Measurements from ENCODE around the gene XRCC4. TPM values are rescaled to one million over a fixed set of nuclear protein-coding genes. Genes with fewer than 3 reads are reported as not detected.

XRCC4 gene
- total RNA-seq, 2 donors from 2014 or later = 10.6 to 17.3 TPM

- Mint-ChIP-seq H3K27ac (no peak overlapping the region), H3K36me3 (ENCODE audit: low read depth) (no peaks in the 10 kb centered on the region), H3K27me3 (ENCODE audit: insufficient read depth) (no peaks in the 10 kb centered on the region), H3K4me3 (no peak overlapping the region), H3K9me3 (peaks cover 1% of the 10 kb centered on the region), H3K4me1 (peaks cover 3% of the 10 kb centered on the region)
- Histone ChIP-seq H3K27me3 (ENCODE audit: control insufficient read depth, insufficient read depth, low read length, poor library complexity, severe bottlenecking) (no peaks in the 10 kb centered on the region), H3K9me3 (ENCODE audit: control insufficient read depth, low read length) (no peaks in the 10 kb centered on the region), H3K27ac (ENCODE audit: low read depth, low read length) (no peak overlapping the region), H3K4me1 (ENCODE audit: control insufficient read depth, insufficient read depth, low read length) (no peaks in the 10 kb centered on the region), H3K36me3 (ENCODE audit: control insufficient read depth, insufficient read depth, low read length) (no peaks in the 10 kb centered on the region), H3K4me3 (ENCODE audit: low read length) (no peak overlapping the region), H3K9ac (ENCODE audit: extremely low read depth, low read length, poor library complexity, severe bottlenecking) (no peak overlapping the region)
- TF ChIP-seq, protein P1, sequence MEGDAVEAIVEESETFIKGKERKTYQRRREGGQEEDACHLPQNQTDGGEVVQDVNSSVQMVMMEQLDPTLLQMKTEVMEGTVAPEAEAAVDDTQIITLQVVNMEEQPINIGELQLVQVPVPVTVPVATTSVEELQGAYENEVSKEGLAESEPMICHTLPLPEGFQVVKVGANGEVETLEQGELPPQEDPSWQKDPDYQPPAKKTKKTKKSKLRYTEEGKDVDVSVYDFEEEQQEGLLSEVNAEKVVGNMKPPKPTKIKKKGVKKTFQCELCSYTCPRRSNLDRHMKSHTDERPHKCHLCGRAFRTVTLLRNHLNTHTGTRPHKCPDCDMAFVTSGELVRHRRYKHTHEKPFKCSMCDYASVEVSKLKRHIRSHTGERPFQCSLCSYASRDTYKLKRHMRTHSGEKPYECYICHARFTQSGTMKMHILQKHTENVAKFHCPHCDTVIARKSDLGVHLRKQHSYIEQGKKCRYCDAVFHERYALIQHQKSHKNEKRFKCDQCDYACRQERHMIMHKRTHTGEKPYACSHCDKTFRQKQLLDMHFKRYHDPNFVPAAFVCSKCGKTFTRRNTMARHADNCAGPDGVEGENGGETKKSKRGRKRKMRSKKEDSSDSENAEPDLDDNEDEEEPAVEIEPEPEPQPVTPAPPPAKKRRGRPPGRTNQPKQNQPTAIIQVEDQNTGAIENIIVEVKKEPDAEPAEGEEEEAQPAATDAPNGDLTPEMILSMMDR (conservative IDR thresholded peaks at IDR 0.05) = no peak
- no peak for DNase-seq
- WGBS, 2 experiments (ENCODE audit: insufficient coverage in 1 of 2, insufficient read length in 1 of 2) = 92% methylated on average over 1 of the region's 1 CpG; no CpG with 5 or more reads in 1 of the 2 experiments
Measured at GRCh38 chr5:83396662-83397061, 319.3 kb downstream of the XRCC4 start.

GRCh38 chr5:83397658-83398057, 320.3 kb downstream of the XRCC4 start:
- H3K27ac ChIP-seq (ENCODE audit: low read depth, low read length) = no peak overlapping the region
- H3K9ac ChIP-seq (ENCODE audit: extremely low read depth, low read length, poor library complexity, severe bottlenecking) = no peak overlapping the region
- no peaks in the 10 kb centered on the region for H3K36me3 ChIP-seq (ENCODE audit: control insufficient read depth, insufficient read depth, low read length)
- TF ChIP-seq, protein P1 (conservative IDR thresholded peaks at IDR 0.05) = no peak
- DNase-seq = no peak
- H3K27ac Mint-ChIP-seq = no peak overlapping the region
- no peaks in the 10 kb centered on the region for H3K27me3 ChIP-seq (ENCODE audit: control insufficient read depth, insufficient read depth, low read length, poor library complexity, severe bottlenecking)
- H3K4me3 Mint-ChIP-seq = no peak overlapping the region
- no peak overlapping the region for H3K4me3 ChIP-seq (ENCODE audit: low read length)
- no peaks in the 10 kb centered on the region for H3K36me3 Mint-ChIP-seq (ENCODE audit: low read depth)
- no peaks in the 10 kb centered on the region for H3K9me3 ChIP-seq (ENCODE audit: control insufficient read depth, low read length)
- H3K27me3 Mint-ChIP-seq (ENCODE audit: insufficient read depth) = no peaks in the 10 kb centered on the region
- 95% methylated on average over 1 of the region's 1 CpG; no CpG with 5 or more reads in 1 of the 2 experiments for WGBS, 2 experiments (ENCODE audit: insufficient coverage in 1 of 2, insufficient read length in 1 of 2)
- H3K4me1 Mint-ChIP-seq = peaks cover 6% of the 10 kb centered on the region
- H3K4me1 ChIP-seq (ENCODE audit: control insufficient read depth, insufficient read depth, low read length) = no peaks in the 10 kb centered on the region
- H3K9me3 Mint-ChIP-seq = peaks cover 1% of the 10 kb centered on the region

DNA sequence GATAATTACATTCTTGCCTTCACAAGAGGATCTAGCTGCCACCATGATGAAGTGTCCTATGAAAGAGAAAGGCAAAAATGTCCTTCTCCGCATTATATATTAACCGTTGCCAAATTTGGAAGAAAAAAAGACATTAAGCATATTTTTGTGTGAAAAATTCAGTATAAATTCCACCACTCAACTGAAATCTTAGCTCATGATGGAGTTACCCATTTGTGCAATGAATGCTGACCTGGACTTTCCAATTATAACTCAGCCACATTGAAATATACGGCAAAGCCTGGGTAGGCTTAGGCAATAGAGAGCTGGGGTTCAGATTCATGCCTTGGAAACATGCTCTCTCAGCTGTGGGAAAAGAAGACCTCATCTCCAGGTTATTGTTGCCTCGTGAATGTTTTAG, 322.9 kb downstream of the XRCC4 start:
- no peaks in the 10 kb centered on the region for H3K36me3 Mint-ChIP-seq (ENCODE audit: low read depth)
- 94 to 100% methylated on average over 1 to 4 of the region's 4 CpGs for WGBS, 2 experiments (ENCODE audit: insufficient coverage in 1 of 2, insufficient read length in 1 of 2)
- peaks cover 1% of the 10 kb centered on the region for H3K9me3 Mint-ChIP-seq
- Histone ChIP-seq H3K9me3 (ENCODE audit: control insufficient read depth, low read length) (no peaks in the 10 kb centered on the region), H3K27me3 (ENCODE audit: control insufficient read depth, insufficient read depth, low read length, poor library complexity, severe bottlenecking) (no peaks in the 10 kb centered on the region), H3K4me3 (ENCODE audit: low read length) (no peak overlapping the region), H3K36me3 (ENCODE audit: control insufficient read depth, insufficient read depth, low read length) (no peaks in the 10 kb centered on the region), H3K27ac (ENCODE audit: low read depth, low read length) (no peak overlapping the region), H3K4me1 (ENCODE audit: control insufficient read depth, insufficient read depth, low read length) (no peaks in the 10 kb centered on the region), H3K9ac (ENCODE audit: extremely low read depth, low read length, poor library complexity, severe bottlenecking) (no peak overlapping the region)
- no peak overlapping the region for H3K4me3 Mint-ChIP-seq
- DNase-seq = no peak
- H3K4me1 Mint-ChIP-seq = peaks cover 6% of the 10 kb centered on the region
- H3K27ac Mint-ChIP-seq = no peak overlapping the region
- no peaks in the 10 kb centered on the region for H3K27me3 Mint-ChIP-seq (ENCODE audit: insufficient read depth)
- TF ChIP-seq, protein P1 (conservative IDR thresholded peaks at IDR 0.05) = no peak

All from endodermal cell (in vitro differentiated cells).